ENCODE measurements around the gene GSTM3. TPM values are rescaled to one million over a fixed set of nuclear protein-coding genes. Genes with fewer than 3 reads are reported as not detected.

Gene GSTM3
- total and polyA plus RNA-seq, 2 experiments from 2014 or later, result 297 to 962 TPM

- H3K27ac ChIP-seq, result no peak overlapping the region
- 71% methylated on average over 7 of the region's 7 CpGs for WGBS (ENCODE audit: low lambda C conversion rate, missing lambda C conversion rate)
- no peak overlapping the region for H3K4me2 ChIP-seq
- TF ChIP-seq EZH2 (IDR thresholded peaks at IDR 0.05; ENCODE audit: borderline replicate concordance) (no peak), EZH2phosphoT487 (IDR thresholded peaks at IDR 0.05; ENCODE audit: low read depth, severe bottlenecking, unreplicated experiment) (no peak), CTCF (IDR thresholded peaks at IDR 0.05; ENCODE audit: poor library complexity) (no peak)
- no peaks in the 10 kb centered on the region for H3K9me3 ChIP-seq (ENCODE audit: low read depth)
- H3K4me3 ChIP-seq, result no peak overlapping the region
- H3K79me2 ChIP-seq, result no peaks in the 10 kb centered on the region
- H3K4me1 ChIP-seq (ENCODE audit: insufficient read depth), result peaks cover 7% of the 10 kb centered on the region
- no peak for DNase-seq (ENCODE audit: low spot score)
- no peaks in the 10 kb centered on the region for H3K27me3 ChIP-seq
- H3K9me2 ChIP-seq (replicated peaks; ENCODE audit: insufficient read depth), result no peaks in the 10 kb centered on the region
- H3K36me3 ChIP-seq (replicated peaks; ENCODE audit: insufficient read depth, low read depth), result no peaks in the 10 kb centered on the region
- H2AFZ ChIP-seq, result no peak overlapping the region
- no peaks in the 10 kb centered on the region for H4K20me1 ChIP-seq (ENCODE audit: insufficient read depth, poor library complexity, severe bottlenecking)
These were observed 17.7 kb downstream of the GSTM3 start for GRCh38 chr1:109722908-109723691.

GRCh38 chr1:109721971-109722370 lies 18.9 kb downstream of the GSTM3 start:
- Histone ChIP-seq H3K4me1 (ENCODE audit: insufficient read depth) (peaks cover 7% of the 10 kb centered on the region), H3K79me2 (no peaks in the 10 kb centered on the region), H4K20me1 (ENCODE audit: insufficient read depth, poor library complexity, severe bottlenecking) (no peaks in the 10 kb centered on the region), H3K36me3 (replicated peaks; ENCODE audit: insufficient read depth, low read depth) (no peaks in the 10 kb centered on the region), H2AFZ (no peak overlapping the region), H3K9me3 (ENCODE audit: low read depth) (no peaks in the 10 kb centered on the region), H3K4me3 (no peak overlapping the region), H3K27ac (peak overlapping the region; percentile 25), H3K9me2 (replicated peaks; ENCODE audit: insufficient read depth) (no peaks in the 10 kb centered on the region), H3K4me2 (no peak overlapping the region), H3K27me3 (no peaks in the 10 kb centered on the region)
- 100% methylated on average over 1 of the region's 1 CpG for WGBS (ENCODE audit: low lambda C conversion rate, missing lambda C conversion rate)
- no peak for TF ChIP-seq EZH2 (IDR thresholded peaks at IDR 0.05; ENCODE audit: borderline replicate concordance)
- TF ChIP-seq CTCF (IDR thresholded peaks at IDR 0.05; ENCODE audit: poor library complexity), result no peak
- no peak for TF ChIP-seq EZH2phosphoT487 (IDR thresholded peaks at IDR 0.05; ENCODE audit: low read depth, severe bottlenecking, unreplicated experiment)
- DNase-seq (ENCODE audit: low spot score), result no peak

- Histone ChIP-seq H3K4me3 (no peak overlapping the region), H3K4me1 (ENCODE audit: insufficient read depth) (peaks cover 7% of the 10 kb centered on the region), H2AFZ (no peak overlapping the region), H3K4me2 (no peak overlapping the region), H3K36me3 (replicated peaks; ENCODE audit: insufficient read depth, low read depth) (no peaks in the 10 kb centered on the region), H3K27ac (peak overlapping the region; percentile 25), H3K27me3 (no peaks in the 10 kb centered on the region), H4K20me1 (ENCODE audit: insufficient read depth, poor library complexity, severe bottlenecking) (no peaks in the 10 kb centered on the region), H3K9me3 (ENCODE audit: low read depth) (no peaks in the 10 kb centered on the region), H3K79me2 (no peaks in the 10 kb centered on the region), H3K9me2 (replicated peaks; ENCODE audit: insufficient read depth) (no peaks in the 10 kb centered on the region)
- DNase-seq (ENCODE audit: low spot score), result no peak
- WGBS (ENCODE audit: low lambda C conversion rate, missing lambda C conversion rate), result 80% methylated on average over 5 of the region's 5 CpGs
- TF ChIP-seq CTCF (IDR thresholded peaks at IDR 0.05; ENCODE audit: poor library complexity), result no peak
- no peak for TF ChIP-seq EZH2 (IDR thresholded peaks at IDR 0.05; ENCODE audit: borderline replicate concordance)
- no peak for TF ChIP-seq EZH2phosphoT487 (IDR thresholded peaks at IDR 0.05; ENCODE audit: low read depth, severe bottlenecking, unreplicated experiment)
These were observed 19.8 kb downstream of the GSTM3 start for GRCh38 chr1:109721042-109721441.
